Kidney epithelial cell (primary cell): ENCODE results near the gene NCAPG2. TPM values are rescaled to one million over a fixed set of nuclear protein-coding genes. Genes with fewer than 3 reads are reported as not detected.

Experiments
- DNase-seq: peaks from one replicate; pipeline ENCODE4 v3.0.0-alpha.2; 2010; ENCODE audit warnings: low read depth
- H3K27me3 ChIP-seq: 2 replicates; pipeline ENCODE4 v1.6.0; 2011; ENCODE audit warnings: low read length; ENCODE audit not compliant: control insufficient read depth, insufficient read depth
- H3K36me3 ChIP-seq: 2 replicates; pipeline ENCODE4 v1.5.1; 2011; ENCODE audit warnings: low read length; ENCODE audit not compliant: control insufficient read depth, insufficient read depth
- H3K4me3 ChIP-seq: 2 replicates; pipeline ENCODE4 v1.5.1; 2011; ENCODE audit warnings: low read depth, mild to moderate bottlenecking, control low read depth, low read length
- total RNA-seq: library from RNA; depleted of rRNA; stranded (reverse); fragments of >200 nt; gene quantifications from 2 replicates; pipeline ENCODE4 v1.2.3, GENCODE V29; 2015
- TF ChIP-seq, protein P1 (sequence below): IDR thresholded peaks from 2 replicates; pipeline ENCODE4 v1.5.1; 2011; ENCODE audit warnings: mild to moderate bottlenecking, moderate library complexity, low read length, control low read depth, inconsistent platforms; ENCODE audit not compliant: insufficient read depth, poor library complexity, severe bottlenecking

Gene NCAPG2
- total RNA-seq, 1 donor from 2014 or later = 8.5 TPM

- TF ChIP-seq, protein P1, sequence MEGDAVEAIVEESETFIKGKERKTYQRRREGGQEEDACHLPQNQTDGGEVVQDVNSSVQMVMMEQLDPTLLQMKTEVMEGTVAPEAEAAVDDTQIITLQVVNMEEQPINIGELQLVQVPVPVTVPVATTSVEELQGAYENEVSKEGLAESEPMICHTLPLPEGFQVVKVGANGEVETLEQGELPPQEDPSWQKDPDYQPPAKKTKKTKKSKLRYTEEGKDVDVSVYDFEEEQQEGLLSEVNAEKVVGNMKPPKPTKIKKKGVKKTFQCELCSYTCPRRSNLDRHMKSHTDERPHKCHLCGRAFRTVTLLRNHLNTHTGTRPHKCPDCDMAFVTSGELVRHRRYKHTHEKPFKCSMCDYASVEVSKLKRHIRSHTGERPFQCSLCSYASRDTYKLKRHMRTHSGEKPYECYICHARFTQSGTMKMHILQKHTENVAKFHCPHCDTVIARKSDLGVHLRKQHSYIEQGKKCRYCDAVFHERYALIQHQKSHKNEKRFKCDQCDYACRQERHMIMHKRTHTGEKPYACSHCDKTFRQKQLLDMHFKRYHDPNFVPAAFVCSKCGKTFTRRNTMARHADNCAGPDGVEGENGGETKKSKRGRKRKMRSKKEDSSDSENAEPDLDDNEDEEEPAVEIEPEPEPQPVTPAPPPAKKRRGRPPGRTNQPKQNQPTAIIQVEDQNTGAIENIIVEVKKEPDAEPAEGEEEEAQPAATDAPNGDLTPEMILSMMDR = no peak
- Histone ChIP-seq H3K27me3 (no peaks in the 10 kb centered on the region), H3K4me3 (no peak overlapping the region), H3K36me3 (peaks cover 3% of the 10 kb centered on the region)
- DNase-seq = no peak
These were observed 32.6 kb upstream of the NCAPG2 start for GRCh38 chr7:158737064-158737695.

DNA sequence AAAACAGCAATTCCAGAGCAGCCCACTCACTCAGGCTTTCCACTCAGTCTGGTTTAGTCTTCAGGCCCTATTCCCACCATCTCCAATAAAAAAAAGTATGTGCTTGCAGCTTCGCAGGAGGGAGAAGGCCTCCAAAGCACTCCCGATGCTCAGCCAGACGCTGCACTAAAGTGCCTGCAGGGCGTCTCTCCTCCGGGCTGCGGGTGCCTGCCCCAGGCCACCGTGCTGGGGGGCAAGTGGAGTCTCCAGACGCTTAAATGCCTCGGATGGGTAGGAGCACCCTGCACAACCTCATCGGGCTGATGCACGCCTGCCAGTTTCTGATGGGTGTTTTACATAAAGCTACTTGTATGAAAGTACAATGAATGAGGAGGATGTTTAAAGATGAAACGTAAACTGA is 31.3 kb upstream of the NCAPG2 start:
- Histone ChIP-seq H3K4me3 (no peak overlapping the region), H3K36me3 (peaks cover 1% of the 10 kb centered on the region), H3K27me3 (no peaks in the 10 kb centered on the region)
- DNase-seq = no peak
- TF ChIP-seq, protein P1 = no peak

- Histone ChIP-seq H3K27me3 (no peaks in the 10 kb centered on the region), H3K4me3 (no peak overlapping the region), H3K36me3 (peaks cover 1% of the 10 kb centered on the region)
- TF ChIP-seq, protein P1 = no peak
- no peak for DNase-seq
These were observed 30.3 kb upstream of the NCAPG2 start for GRCh38 chr7:158734861-158735260.

DNA sequence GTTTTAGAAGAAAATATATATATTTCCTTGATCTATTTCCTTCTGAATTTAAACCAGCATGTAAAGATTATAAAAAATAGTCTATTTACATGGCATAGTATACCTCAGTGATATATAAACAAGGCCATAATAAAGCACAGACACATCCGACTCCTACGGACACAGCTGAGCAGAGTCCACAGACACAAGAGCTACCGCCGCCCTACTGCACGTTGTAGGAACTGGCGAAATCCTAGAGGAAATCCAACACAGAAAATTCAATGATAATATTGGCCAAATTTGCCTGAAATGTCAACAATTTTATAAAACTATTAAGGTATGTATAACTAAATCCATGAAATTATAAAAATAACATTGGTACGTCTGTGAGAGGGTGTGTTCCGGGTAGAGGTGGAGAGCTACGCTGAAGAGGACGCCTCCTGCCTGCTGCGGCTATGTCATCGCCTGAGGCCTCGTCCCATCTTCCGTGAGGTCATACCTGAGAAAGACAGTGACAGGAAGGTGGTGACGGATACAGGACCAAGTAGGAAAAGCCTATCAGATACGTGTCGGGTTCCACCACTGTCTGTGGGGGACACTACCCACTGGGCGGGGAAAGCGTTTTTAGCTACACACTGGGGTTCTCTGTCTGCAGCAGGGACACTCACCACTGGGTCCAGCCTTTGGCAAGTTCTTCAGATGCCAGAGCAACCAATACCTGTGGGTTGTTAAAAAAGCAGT is 29.3 kb upstream of the NCAPG2 start:
- TF ChIP-seq, protein P1 = no peak
- Histone ChIP-seq H3K27me3 (no peaks in the 10 kb centered on the region), H3K36me3 (peaks cover 1% of the 10 kb centered on the region), H3K4me3 (no peak overlapping the region)
- no peak for DNase-seq

DNA sequence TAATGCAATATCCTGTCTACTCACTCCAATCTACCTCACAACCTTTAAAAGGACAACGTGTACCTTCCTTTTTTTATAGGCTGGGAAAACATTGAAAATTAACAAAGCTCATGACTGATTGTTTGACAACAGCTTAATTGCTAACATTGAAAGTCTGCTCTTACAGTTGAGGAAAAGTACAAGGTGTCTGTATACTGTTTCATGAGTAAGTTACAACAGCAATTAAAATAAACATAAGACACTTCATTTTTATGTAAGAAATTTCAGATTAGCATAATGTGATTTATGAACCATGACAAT is 28.6 kb upstream of the NCAPG2 start:
- Histone ChIP-seq H3K36me3 (peaks cover 1% of the 10 kb centered on the region), H3K4me3 (no peak overlapping the region), H3K27me3 (no peaks in the 10 kb centered on the region)
- DNase-seq = no peak
- TF ChIP-seq, protein P1 = no peak
